ENCODE data around the gene COL2A1. TPM values are rescaled to one million over a fixed set of nuclear protein-coding genes. Genes with fewer than 3 reads are reported as not detected.

COL2A1 gene
- total RNA-seq, 4 donors from 2014 or later: not detected

DNA sequence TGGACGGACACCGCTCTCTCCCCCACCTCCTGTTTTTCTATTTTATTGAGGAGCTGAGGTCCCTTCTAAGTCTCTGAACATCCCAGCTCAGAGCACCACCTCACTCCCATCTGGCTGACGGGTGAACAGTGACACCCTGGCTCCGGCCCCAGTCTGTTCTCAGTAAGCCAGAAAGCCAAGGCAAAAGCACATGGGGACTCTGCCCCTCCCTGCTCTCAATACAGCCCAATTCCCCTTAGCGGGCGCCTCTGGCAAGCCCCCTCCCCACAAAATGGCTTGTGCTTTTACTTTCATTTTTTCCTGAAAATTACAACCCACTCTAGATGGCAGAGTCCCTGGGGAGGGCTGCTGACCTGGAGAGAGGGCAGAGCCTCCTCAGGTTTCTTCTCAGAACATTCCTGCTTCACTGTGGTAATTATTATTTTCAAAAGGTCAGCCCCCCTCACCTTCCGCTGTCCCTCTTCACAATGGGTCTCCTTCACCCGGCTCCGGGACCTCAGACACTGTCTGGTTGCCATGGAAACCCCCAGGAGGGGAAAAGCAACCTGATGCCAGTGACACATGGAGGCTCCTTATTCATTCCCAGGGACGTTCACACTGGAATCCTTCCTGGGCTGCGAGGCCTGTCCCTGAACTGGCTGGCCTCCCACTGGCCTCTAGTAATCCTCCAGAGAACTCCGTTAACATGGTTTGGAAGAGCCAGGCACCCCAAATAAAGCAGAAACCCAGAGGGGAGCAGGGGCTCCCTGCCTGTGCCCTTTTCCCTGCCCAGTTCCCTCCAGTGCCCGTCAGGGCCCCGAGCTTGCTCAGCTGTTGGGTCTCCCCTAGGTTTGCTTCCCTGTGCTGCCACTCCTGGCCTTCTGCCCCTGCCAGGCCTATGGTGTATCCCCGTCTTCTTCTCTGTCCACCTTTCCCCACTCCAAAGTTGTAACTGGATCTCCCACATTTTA, 15.9 kb downstream of the COL2A1 start:
- 65 to 67% methylated on average over 15 of the region's 15 CpGs for WGBS, 2 donors
- no peak for DNase-seq

DNA sequence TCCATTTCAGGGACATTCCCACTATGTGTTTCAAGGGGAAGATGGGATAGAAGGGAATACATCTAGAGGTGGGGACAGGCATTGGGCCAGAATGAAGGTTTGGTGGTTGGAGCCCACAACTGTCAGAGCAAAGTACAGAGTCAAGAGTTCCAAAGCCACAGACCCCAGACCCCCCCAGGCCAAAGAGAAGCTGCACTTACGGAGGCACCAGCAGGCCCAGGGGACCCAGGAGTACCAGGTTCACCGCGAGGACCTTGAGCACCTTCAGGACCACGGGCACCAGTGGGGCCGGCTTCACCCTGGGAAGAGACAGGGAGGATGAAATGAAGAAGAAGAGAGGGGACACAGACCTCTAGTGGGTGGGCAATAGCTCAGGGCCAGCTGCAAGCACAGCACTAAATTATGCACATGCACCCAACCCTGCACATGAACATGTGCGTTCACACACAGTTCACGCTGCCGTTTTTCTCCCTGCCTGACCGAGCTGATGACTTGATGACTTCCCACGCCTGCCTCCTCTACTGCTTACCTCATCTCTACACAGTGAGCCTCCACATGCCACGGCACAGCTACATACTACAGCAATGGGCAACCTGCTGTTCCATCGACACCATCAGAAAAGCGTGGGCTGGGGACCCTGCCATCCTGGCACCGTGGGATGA, 16.7 kb downstream of the COL2A1 start:
- Histone ChIP-seq H3K4me1 (no peaks in the 10 kb centered on the region), H3K4me3 (replicated peaks in 1 of 3) (no peak overlapping the region), H3K27me3 (no peaks in the 10 kb centered on the region), H3K9me3 (no peaks in the 10 kb centered on the region), H3K36me3 (no peaks in the 10 kb centered on the region), H3K27ac (no peak overlapping the region)
- TF ChIP-seq CTCF (IDR thresholded peaks at IDR 0.05) (no peak), POLR2A (IDR thresholded peaks at IDR 0.05) (no peak)
- 81 to 98% methylated on average over 8 to 14 of the region's 14 CpGs for WGBS, 2 donors
- DNase-seq: no peak
- intact Hi-C loops (cut with DNase I): no loop called here

More for the DNA sequence above, 15.9 kb downstream of the COL2A1 start:
- no peak overlapping the region for H3K4me3 ChIP-seq (replicated peaks in 1 of 3)
- no peaks in the 10 kb centered on the region for H3K9me3 ChIP-seq
- no peaks in the 10 kb centered on the region for H3K36me3 ChIP-seq
- no peak overlapping the region for H3K27ac ChIP-seq
- intact Hi-C loops (cut with DNase I): no loop called here
- H3K27me3 ChIP-seq: no peaks in the 10 kb centered on the region
- TF ChIP-seq POLR2A (IDR thresholded peaks at IDR 0.05) (no peak), CTCF (IDR thresholded peaks at IDR 0.05) (no peak)
- no peaks in the 10 kb centered on the region for H3K4me1 ChIP-seq

DNA sequence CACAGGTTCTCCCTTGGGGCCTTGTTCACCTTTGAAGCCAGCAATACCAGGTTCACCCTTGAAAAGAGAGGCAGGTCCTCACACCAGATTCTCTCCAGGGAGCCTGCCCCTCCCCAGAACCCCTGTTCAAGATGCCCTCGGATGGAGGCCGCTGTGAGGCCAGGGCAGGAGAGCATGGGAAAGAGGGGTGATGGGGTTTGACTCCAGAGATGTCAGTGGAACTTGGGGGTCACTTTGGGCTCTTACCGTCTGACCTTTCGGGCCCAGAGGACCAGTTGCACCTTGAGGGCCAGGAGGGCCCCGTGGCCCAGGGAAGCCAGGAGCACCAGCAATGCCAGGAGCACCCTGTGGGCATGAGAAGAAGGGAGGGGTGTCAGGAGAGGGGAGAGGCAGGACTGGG, 17.4 kb downstream of the COL2A1 start:
- DNase-seq: no peak
- Histone ChIP-seq H3K9me3 (no peaks in the 10 kb centered on the region), H3K27me3 (no peaks in the 10 kb centered on the region), H3K36me3 (no peaks in the 10 kb centered on the region), H3K4me3 (replicated peaks in 1 of 3) (no peak overlapping the region), H3K4me1 (no peaks in the 10 kb centered on the region), H3K27ac (no peak overlapping the region)
- WGBS, 2 donors: 96 to 98% methylated on average over 5 of the region's 5 CpGs
- TF ChIP-seq CTCF (IDR thresholded peaks at IDR 0.05) (no peak), POLR2A (IDR thresholded peaks at IDR 0.05) (no peak)
- intact Hi-C loops (cut with DNase I): no loop called here

DNA sequence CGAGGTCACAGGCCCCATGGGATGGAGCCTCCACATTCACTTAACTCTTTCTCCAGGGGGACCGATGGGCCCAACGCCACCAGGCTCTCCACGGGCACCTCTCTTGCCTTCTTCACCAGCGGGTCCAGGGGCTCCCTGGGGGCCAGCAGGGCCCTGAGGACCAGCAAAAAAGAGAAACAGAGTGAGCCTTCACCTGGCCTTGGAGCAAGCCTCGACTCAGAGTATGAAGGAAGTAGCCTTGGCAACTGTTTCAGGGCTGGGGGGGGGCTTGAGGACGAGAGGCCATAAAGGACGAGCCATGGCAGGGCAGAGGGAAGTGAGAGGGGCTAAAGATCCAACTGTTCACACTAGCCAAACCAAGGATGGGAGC, 18.0 kb downstream of the COL2A1 start:
- Histone ChIP-seq H3K27me3 (no peaks in the 10 kb centered on the region), H3K36me3 (no peaks in the 10 kb centered on the region), H3K4me1 (peaks cover 0 to 4% of the 10 kb centered on the region in 2 donors), H3K4me3 (replicated peaks in 1 of 3) (no peak overlapping the region), H3K27ac (no peak overlapping the region), H3K9me3 (no peaks in the 10 kb centered on the region)
- no peak for DNase-seq
- intact Hi-C loops (cut with DNase I): no loop called here
- WGBS, 2 donors: 84 to 87% methylated on average over 8 of the region's 8 CpGs
- TF ChIP-seq CTCF (IDR thresholded peaks at IDR 0.05) (no peak), POLR2A (IDR thresholded peaks at IDR 0.05) (no peak)
